HG03103 (cell line): Measurements from ENCODE around the gene LIG1.

Source experiments
- ATAC-seq: cut with Tn5 transposase; IDR thresholded peaks from one replicate; pipeline ENCODE4 v1.9.1; 2021; ENCODE audit warnings: low read depth; ENCODE audit not compliant: unreplicated experiment

Gene LIG1

DNA sequence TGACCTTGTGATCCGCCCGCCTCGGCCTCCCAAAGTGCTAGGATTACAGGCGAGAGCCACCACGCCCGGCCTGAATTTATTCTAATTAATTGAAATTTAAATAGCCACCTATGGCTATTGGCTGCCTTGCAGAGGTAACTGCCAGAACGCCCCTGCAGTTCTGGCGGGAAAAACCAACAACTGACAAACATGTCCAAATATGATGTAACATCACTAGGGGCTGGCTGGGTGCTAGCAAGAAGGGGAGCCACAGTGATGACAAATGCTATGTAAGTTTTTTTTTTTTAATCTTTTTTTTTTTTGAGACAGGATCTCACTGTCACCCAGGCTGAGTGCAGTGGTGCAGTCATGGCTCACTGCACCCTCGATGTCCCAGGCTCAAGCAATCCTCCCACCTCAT, 13.2 kb upstream of the LIG1 start:
- ATAC-seq: no peak

DNA sequence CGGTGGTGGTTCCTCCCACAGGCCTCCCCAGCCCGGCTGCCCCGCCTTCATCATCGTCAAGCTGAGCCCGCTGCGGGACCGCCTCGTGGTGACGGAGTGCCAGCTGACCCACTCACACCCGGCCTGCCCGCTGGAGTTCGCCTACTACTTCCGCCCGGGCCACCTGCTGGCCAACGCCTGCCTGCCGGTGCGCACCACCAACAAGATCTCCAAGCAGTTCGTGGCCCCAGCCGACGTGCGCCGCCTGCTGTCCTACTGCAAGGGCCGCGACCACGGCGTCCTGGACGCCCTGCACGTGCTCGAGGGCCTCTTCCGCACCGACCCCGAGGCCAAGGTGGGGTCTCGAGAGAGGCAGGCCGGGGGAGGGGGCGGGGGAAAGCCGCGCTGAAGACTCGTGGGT, 12.3 kb upstream of the LIG1 start:
- ATAC-seq: no peak

DNA sequence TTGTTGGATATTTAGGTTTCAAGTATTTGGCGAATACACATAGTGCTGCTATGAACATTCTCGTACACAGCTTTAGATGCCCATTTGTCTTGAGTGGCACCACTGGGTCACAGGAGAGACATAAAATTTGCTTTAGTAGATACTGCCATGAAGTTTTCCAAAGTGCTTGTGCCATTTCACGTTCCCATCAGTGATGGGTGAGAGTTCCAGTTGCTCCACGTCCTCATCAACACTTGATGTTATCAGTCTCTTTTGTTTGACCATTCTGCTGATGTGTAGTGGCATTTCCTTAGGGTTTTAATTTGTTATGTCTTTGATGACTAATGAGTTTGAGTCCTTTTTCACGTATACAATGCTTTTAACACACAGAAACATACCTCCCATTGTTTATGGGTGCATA, 11.4 kb upstream of the LIG1 start:
- ATAC-seq: no peak

DNA sequence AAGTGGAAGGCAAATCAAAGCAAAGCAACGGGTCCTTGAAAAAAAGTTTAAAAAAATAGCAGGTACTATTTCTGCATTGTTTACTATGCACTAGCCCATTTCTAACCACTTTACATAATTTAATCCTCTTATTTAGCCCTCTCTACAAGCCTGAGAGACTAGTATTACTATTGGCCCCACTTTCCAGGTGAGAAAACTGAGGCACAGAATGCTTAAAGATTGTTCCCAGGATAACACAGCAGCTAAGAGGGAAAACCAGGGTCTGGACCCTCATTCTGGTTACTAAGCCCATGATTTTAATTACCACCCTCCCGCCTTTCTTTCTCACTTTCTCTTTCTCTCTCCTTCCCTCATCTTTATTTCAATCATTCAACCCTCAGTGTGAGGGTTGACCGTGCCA, 6.1 kb upstream of the LIG1 start:
- no peak for ATAC-seq

DNA sequence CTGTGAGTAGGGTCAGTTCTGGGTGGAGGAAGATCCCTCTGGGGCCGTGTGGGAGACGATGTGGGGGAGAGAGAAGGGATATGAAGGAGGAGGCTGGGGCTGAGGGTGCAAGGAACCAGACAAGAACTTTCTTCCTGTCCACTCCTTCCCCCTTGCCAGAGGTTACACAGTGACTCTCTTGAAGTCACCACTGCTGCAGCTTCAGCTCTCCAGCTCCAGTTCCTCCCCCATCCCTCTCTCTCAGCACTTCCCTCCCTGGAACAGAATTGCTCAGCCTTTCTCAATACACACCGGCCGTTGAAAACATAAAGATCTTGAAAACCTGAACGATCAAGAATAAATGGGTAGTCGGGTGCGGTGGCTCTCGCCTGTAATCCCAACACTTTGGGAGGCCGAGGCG, 5.4 kb upstream of the LIG1 start:
- ATAC-seq: no peak

DNA sequence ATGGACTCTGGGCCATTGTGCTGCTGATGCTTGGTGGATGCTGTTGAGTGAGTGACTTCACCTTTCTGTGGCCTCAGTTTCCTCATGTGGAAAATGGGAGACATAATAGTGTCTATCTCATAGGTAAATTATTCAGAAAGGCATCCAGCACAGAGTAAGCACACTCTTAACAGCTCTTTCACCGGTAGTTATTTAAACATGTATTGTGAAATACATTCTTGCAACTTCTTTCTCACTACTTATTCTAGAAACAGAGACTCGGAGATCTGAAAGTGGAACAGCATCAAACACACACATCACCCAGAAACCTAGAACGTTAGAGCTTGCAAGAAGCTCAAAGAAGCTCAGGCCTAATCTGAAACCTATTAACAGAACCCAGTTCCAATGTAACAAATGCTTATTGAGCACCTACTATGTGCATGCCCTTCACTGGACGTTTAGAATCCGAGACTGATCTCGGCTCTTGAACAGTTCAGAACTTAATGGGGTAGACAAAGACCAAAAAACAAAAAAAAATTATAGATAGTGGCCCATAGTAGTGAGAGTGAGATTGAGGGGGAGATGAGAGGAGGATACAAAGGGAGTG, 4.4 kb upstream of the LIG1 start:
- no peak for ATAC-seq

DNA sequence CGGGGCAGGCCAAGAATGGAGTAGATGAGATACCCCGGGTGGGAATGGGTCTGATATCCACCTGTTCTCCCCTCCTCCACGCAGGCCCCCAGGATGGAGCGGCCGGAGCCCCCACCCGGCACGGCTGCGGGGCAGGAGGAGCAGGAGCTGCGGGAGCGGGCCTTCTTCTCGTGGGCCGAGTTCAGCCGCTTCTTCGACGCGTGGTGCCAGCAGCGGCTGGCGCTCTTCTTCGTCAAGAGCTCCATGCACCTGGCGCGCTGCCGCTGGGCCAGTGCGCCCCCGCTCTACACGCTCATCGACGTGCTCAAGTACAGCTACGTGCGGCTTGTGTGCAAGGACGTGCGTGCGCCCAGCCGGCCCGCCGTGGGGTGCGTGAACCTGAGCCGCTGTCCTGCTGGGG, 1.6 kb upstream of the LIG1 start:
- ATAC-seq: no peak

DNA sequence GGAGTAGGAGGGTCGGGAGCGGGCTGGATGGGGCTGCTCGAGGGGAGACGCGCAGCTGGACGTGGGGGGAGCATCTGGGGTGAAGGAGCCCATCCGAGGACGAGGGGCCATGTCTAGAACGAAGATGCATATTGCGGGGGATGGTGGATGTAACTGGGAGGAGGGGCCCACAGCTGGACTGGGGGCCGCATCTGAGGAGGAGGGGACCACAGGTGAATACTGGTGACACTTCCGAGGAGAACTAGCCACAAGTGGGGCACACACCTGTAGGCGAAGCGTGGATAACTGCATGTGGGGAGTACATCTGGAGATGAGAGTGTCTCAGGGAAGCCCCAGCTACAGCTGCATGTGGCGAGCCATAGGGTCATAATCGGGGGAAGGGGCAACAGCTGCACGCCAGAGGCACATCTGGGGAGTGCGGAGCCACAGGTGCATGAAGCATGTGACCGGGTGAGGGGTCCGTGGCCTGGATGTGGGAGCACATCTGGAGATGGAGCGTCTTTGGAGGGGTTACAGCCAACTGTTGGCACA, 738 bp upstream of the LIG1 start:
- no peak for ATAC-seq

DNA sequence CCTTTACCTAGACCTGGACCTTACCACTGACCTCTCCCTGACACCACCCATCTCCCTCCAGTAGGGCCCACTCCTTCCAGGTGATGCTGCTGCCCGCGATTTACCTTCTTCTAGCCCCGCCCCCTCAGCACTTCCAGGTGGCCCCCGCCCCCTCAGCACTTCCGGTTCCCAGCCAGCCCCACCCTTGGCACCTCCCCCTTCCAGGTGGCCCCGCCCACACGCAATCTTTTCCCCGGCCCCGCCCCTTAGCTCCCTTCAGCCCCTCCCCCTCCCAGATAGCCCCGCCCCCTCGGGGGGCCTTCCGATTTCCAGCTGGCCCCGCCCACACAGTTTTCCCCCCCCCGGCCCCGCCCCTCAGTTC, 586 bp downstream of the LIG1 start:
- ATAC-seq: peak; percentile 21

DNA sequence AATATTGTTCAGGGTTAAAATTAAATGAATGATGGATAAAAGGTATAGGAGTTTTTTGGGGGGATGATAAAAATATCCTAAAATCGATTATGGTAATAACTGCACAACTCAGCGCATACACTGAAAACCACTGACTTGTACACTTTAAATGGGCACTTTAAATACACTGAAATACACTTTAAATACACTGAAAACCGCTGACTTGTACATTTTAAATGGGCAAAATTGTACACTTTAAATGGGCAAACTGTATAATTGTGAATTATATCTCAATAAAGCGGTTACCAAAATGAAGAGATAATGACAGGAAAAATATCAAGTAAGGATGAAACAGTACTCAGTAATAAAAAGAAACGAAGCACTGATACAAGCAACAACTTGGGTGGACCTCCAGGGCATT, 1.5 kb downstream of the LIG1 start:
- no peak for ATAC-seq

DNA sequence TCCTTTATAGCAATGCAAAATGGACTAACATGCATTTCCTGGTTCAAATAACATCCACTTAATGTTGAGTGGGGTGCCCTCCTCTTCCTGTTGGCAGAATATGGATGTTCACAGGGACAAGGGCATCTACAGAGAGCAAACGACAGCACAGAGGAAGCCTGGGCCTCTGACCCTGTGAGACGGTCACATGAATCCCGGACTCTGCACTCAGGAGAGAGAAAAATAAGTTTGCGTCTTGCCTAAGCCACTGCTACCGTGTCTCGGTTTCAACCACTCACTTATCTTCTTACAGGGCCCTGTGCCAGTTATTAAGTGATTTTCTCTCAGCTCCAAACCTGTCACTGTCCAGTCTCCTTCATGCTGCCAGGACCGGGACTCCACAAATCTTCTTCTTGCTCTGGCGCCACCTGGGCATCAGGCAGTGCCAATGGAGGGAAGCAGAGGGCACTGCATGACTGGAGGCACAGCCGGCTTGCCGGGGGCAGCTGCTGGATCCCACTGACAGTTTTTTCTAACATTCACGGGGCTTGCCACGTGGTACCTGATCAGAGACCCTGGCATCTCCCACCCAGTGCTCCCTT, 11.8 kb downstream of the LIG1 start:
- ATAC-seq: no peak

DNA sequence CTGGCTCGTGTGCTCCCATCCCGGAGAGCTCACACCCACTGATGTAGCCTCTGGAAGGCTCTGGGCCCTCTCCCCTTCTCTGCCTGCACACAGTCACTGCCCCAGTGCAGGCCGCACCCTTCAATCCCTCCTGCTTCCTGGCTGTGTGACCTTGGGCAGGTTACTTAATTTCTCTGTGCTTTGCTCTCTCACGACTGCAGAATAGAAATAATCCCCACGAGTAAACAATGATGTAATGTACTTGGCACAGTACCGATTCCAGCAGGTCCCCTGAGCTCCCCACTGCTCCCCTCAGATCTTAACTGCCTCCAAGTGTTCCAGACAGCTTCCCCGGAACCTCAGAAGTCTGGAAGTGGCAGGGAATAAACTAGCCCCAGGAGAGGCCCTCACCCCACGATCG, 16.1 kb downstream of the LIG1 start:
- no peak for ATAC-seq

DNA sequence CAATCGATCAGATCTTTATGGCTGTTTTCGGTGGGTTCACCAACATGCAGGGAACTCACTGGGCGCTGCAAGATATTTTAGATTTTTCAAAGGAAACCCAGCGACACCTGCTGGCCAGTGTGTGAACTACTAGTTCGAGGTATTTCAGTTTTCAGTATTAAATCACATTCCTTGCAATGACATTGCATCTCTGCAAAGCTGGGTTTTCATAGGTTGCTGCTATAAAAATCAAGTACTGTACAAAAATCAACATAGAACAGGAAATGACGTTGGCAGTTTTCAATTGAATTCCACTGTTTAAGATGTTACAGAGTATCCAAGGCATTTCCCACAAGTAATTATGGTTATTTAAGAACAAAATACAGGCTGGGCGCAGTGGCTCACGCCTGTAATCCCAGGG, 17.6 kb downstream of the LIG1 start:
- no peak for ATAC-seq

DNA sequence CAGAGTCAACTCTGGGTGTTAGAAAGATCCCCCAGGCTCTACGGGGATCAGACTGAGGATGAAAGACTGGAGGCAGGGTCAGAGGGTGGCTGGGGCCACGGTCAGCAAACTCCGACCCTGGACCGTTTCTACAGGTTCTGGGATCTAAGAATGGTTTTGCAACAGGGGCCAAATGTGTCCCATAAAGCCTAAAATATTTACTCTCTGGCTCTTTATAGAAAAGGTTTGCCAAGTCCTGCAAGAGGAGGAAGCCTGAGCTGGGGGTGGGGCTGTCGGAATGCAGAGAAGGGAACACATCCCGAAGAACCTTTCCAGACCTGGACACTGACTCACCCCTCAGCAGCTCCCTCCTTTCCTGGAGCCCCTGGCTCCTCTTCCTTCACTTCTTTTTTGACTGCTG, 20.7 kb downstream of the LIG1 start:
- no peak for ATAC-seq

DNA sequence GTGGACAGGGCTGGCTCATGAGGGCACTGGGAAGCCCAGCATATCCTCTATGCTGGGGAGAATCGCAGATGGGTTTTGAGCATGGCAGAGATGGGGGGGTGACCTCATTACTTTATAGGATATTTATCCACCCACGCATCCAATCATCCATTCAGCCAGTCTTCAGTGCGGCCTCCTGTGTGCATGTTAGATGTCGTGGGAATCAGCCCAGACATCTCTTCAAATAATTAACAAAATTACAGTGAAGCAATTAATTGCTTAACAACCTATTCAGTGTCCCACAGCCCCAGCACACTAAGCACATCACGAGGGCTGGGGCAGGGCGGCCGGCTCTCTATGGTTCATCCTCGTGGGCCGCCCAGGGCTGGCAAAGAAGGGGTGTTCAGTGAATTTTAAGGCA, 21.6 kb downstream of the LIG1 start:
- ATAC-seq: no peak

DNA sequence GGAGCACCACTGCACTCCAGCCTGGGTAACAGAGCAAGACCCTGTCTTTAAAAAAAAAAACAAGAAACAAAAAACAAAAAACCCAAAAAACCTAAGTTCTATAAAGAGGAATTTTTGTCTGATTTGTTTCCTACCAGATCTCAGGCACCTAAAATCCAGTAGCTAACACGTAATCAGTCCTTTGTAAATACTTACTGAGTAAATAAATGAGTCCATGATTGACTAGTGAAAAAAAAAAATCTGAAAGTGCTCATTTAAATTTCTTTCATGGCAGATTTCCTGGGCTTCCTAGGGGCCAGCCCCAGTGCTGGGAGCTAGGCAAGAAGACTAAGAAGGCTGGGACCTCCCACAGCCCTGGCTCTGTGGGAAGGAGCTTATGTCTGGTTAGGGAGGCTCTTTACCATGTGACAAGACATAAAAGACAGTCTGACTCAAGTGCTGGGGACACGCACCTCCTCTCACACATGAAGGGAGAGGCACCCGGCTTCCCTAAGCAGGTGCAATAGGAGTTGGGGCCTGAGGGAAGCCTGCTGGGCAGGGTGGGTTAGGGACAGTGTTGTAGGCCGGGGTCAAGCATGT, 22.5 kb downstream of the LIG1 start:
- ATAC-seq: no peak

DNA sequence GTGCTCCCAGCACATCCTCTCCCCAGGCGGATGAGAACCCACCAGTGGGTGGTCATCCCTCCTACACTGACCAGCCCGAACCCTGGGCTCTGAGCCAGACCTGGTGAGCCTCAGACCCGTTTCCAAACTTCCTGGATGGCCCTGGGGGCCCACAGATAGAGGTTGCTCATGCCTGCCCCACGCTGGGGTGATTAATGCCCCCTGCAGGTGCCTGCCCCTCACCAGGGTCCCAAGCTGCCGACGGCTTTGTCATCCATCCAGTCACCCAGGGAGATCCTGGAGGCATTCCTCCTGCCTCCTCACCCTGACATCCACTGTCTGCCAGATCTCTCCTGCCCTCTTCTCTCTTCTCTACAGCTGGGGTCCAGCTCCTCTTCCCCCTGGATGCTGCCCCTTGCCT, 31.1 kb downstream of the LIG1 start:
- no peak for ATAC-seq

DNA sequence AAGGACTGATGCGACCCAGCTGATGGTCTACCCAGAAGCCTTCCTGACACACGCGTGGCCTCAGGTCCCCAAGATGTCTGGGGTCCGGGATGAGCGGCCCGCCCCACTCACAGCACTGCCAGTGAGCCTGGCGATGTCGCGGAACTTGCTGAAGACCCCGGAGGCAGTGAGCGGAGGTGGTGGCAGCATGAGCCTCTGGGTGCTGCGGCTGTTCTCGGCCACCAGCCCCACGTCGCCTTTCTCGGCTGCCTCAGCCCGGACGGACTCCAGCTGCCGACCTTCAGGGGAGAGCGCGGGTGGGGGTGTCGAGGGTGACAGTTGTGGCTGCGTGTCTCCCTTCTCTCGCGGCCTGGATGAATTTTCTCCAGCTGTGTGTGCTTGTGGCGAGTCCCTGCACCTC, 32.7 kb downstream of the LIG1 start:
- ATAC-seq: no peak

DNA sequence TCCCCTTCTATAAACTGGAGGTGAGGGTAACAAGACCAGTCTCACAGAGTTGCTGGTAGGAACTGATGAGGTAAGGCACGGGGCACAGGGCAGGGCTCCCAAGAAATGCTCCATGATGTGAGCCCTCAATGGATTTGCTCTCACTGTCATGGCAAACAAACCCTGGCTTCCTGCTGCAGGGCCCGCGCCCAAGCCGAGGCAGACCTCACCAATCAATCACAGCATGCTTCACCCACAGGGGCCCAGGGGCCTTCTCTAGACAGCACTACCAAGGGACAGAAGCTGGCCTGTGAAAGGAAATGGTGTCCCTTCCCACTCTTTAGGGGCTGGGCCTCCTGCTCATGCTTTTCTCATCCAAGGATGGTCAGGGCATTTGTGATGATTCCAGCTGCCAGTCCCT, 33.6 kb downstream of the LIG1 start:
- ATAC-seq: no peak

DNA sequence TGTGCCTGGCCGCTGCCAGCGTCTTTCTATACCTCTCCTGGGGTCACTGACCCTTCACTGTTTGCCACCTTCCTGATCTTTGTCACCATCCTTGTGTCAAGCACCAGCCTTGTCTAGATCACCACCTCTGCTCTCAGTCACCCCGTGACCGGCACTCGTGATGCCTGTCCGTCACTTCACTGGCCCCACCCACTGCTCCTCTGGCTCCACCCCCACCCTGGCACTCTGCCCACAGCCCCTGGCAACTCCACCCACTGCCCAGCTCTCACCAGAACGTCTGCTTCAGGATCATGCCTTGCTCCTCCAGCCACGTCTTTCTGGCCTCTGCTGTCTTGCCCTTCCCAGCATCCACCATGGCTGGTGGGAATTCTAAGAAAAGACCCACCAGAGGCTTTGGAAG, 34.7 kb downstream of the LIG1 start:
- no peak for ATAC-seq

DNA sequence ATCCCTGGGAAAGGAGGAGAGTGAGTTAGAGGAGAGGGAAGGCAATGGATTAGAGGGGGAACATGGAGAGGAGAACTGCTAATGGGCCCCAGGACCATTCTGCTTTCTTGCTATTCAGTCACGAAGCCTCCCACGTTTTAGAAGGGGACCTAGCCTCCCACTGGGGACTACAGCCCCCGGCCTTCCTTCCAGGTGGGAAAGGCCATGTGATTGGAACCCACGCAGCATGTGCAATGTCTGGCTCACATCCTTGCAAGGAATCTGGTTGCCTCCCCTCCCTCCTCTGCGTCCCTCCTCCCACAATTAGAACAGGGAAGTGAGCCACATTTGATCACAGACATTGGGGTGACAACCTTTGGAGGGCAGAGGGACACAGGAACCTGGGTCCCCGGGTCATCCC, 37.0 kb downstream of the LIG1 start:
- no peak for ATAC-seq

DNA sequence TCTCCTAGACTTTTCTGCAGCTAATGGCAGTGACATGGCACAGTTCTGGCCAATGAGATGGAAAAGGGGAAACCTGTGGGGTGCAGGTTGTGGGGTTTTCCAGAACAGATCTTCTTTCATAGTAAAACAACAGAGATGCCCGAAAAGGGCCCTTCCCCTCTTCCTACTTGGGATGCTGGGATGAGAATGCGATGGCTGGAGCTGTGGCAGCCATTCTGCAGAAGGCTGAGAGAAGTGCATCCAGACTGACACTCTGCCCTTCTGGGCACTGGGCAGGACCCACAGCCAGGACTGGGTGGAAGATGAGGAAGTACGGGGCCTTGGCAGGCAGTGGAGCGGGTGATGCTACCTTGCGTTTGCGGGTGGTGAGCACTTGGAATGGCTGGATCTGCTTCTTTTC, 42.6 kb downstream of the LIG1 start:
- no peak for ATAC-seq
